SK-N-SH (cell line): ENCODE measurements around the gene IKZF2. TPM values are rescaled to one million over a fixed set of nuclear protein-coding genes. Genes with fewer than 3 reads are reported as not detected.

Source experiments
- CTCF ChIA-PET: fragments of 300-600, 350-600 bp; formaldehyde crosslinking; extraction: SDS; loops from one replicate; lab custom pipeline; 2021; lab: Yijun Ruan, JAX
- POLR2A ChIA-PET: fragments of 350-600 bp; sonication (Branson Sonifier 250); formaldehyde crosslinking; extraction: SDS; loops from one replicate; lab custom pipeline; 2020; ENCODE audit warnings: antibody characterized with exemption, inconsistent platforms; lab: Yijun Ruan, JAX
- DNase-seq: peaks from one replicate; pipeline ENCODE4 v3.0.0; 2012
- H2AFZ ChIP-seq: fragments of 200-600 bp; sonication (generic); 2 replicates; pipeline ENCODE4 v1.8.1; 2016; ENCODE audit warnings: antibody characterized with exemption, mild to moderate bottlenecking, low read depth
- H3F3A ChIP-seq: fragments of 200-600 bp; sonication (generic); replicated peaks from 2 replicates; pipeline ENCODE3; 2016; ENCODE audit warnings: antibody characterized with exemption, mild to moderate bottlenecking; ENCODE audit not compliant: insufficient read depth
- H3K27ac ChIP-seq, 2 experiments: fragments of 200-500 bp in 1 of 2; fragments of 200-600 bp in 1 of 2; sonication (Bioruptor generic) in 1 of 2; sonication (generic), shearing (Covaris generic) in 1 of 2; 2 replicates each; pipeline versions ENCODE4 v1.5.1 to v1.6.1; 2014 to 2016; ENCODE audit warnings: low read depth in 2 of 2, inconsistent platforms in 1 of 2, low read length in 1 of 2, mild to moderate bottlenecking in 1 of 2, mixed read lengths in 1 of 2
- H3K27me3 ChIP-seq: fragments of 200-600 bp; sonication (generic), shearing (Covaris generic); 2 replicates; pipeline ENCODE4 v1.6.1; 2016; ENCODE audit warnings: mixed run types; ENCODE audit not compliant: insufficient read depth
- H3K36me3 ChIP-seq, 2 experiments: fragments of 200-500 bp in 1 of 2; fragments of 200-600 bp in 1 of 2; sonication (Bioruptor generic) in 1 of 2; sonication (generic) in 1 of 2; replicated peaks in 1 of 2; 2 replicates each; pipeline versions ENCODE3 to v1.5.1; 2014 to 2016; ENCODE audit warnings: low read length in 1 of 2, mild to moderate bottlenecking in 1 of 2; ENCODE audit not compliant: insufficient read depth in 2 of 2, control insufficient read depth in 1 of 2
- H3K4me1 ChIP-seq, 2 experiments: fragments of 200-500 bp in 1 of 2; fragments of 200-600 bp in 1 of 2; sonication (Bioruptor generic) in 1 of 2; sonication (generic), shearing (Covaris generic) in 1 of 2; 2 replicates each; pipeline versions ENCODE4 v1.5.1 to v1.6.1; 2014 to 2016; ENCODE audit warnings: low read depth in 1 of 2, low read length in 1 of 2, mixed run types in 1 of 2; ENCODE audit not compliant: insufficient read depth in 2 of 2, control insufficient read depth in 1 of 2
- H3K4me2 ChIP-seq: fragments of 200-600 bp; sonication (generic), shearing (Covaris generic); 2 replicates; pipeline ENCODE4 v1.6.1; 2017; ENCODE audit warnings: mixed run types
- H3K4me3 ChIP-seq, 2 experiments: fragments of 200-500 bp in 1 of 2; fragments of 200-600 bp in 1 of 2; sonication (Bioruptor generic) in 1 of 2; sonication (generic), shearing (Covaris generic) in 1 of 2; 2 replicates each; pipeline versions ENCODE4 v1.5.1 to v1.8.1; 2014 to 2016; ENCODE audit warnings: low read depth in 2 of 2, inconsistent platforms in 1 of 2, low read length in 1 of 2, mild to moderate bottlenecking in 1 of 2, mixed read lengths in 1 of 2, moderate library complexity in 1 of 2
- H3K79me2 ChIP-seq: fragments of 200-600 bp; sonication (generic); 2 replicates; pipeline ENCODE4 v1.8.1; 2017; ENCODE audit warnings: mild to moderate bottlenecking; ENCODE audit not compliant: insufficient read depth
- H3K9ac ChIP-seq: fragments of 200-600 bp; sonication (generic); 2 replicates; pipeline ENCODE4 v1.6.1; 2017; ENCODE audit warnings: mixed run types
- H3K9me2 ChIP-seq: fragments of 200-600 bp; sonication (generic); 2 replicates; pipeline ENCODE4 v1.6.1; 2017; ENCODE audit warnings: mixed run types
- H3K9me3 ChIP-seq: fragments of 200-600 bp; sonication (generic); 2 replicates; pipeline ENCODE4 v1.6.1; 2017; ENCODE audit warnings: mixed run types, mild to moderate bottlenecking, moderate library complexity
- H4K20me1 ChIP-seq: fragments of 200-600 bp; sonication (generic); 2 replicates; pipeline ENCODE4 v1.6.1; 2017; ENCODE audit warnings: mild to moderate bottlenecking, mixed run types; ENCODE audit not compliant: insufficient read depth
- ELF1 ChIP-seq: IDR thresholded peaks from 2 replicates; pipeline ENCODE4 v1.4.0; 2012
- FOSL2 ChIP-seq: IDR thresholded peaks from 2 replicates; pipeline ENCODE4 v1.4.0; 2012; ENCODE audit warnings: low read depth, mild to moderate bottlenecking, moderate library complexity, borderline replicate concordance
- FOXM1 ChIP-seq: IDR thresholded peaks from 2 replicates; pipeline ENCODE4 v1.4.0; 2012; ENCODE audit warnings: low read depth, mild to moderate bottlenecking
- GATA2 ChIP-seq: sonication (generic); formaldehyde crosslinking; IDR thresholded peaks from 2 replicates; pipeline ENCODE4 v1.5.0; 2020; ENCODE audit warnings: mild to moderate bottlenecking, missing genetic modification reagents
- JUND ChIP-seq: IDR thresholded peaks from 2 replicates; pipeline ENCODE4 v1.4.0; 2012
- MEF2A ChIP-seq: IDR thresholded peaks from 2 replicates; pipeline ENCODE4 v1.4.0; 2012; ENCODE audit warnings: low read depth, borderline replicate concordance
- MXI1 ChIP-seq: IDR thresholded peaks from 2 replicates; pipeline ENCODE4 v1.6.1; 2012; ENCODE audit warnings: mild to moderate bottlenecking, low read depth, low read length, improper control_type of control experiment
- NRF1 ChIP-seq: IDR thresholded peaks from 2 replicates; pipeline ENCODE4 v1.6.1; 2012; ENCODE audit warnings: low read depth, mild to moderate bottlenecking, low read length
- PBX3 ChIP-seq: IDR thresholded peaks from 2 replicates; pipeline ENCODE4; 2012
- RCOR1 ChIP-seq: fragments of 150-350 bp; IDR thresholded peaks from 2 replicates; pipeline ENCODE4 v1.6.1; 2017; ENCODE audit warnings: antibody characterized with exemption, low read length
- RXRA ChIP-seq: IDR thresholded peaks from 2 replicates; pipeline ENCODE4 v1.4.0; 2012; ENCODE audit warnings: low read depth, mild to moderate bottlenecking, borderline replicate concordance
- TEAD4 ChIP-seq: IDR thresholded peaks from 2 replicates; pipeline ENCODE4 v1.4.0; 2012; ENCODE audit warnings: mild to moderate bottlenecking, borderline replicate concordance; ENCODE audit not compliant: insufficient read depth
- USF2 ChIP-seq: fragments of 150-350 bp; IDR thresholded peaks from 2 replicates; pipeline ENCODE4 v1.6.1; 2017; ENCODE audit warnings: antibody characterized with exemption, low read length, low read depth, borderline replicate concordance
- YY1 ChIP-seq: IDR thresholded peaks from 2 replicates; pipeline ENCODE4 v1.4.0; 2012; ENCODE audit warnings: low read depth, mild to moderate bottlenecking
- ZBTB33 ChIP-seq: IDR thresholded peaks from 2 replicates; pipeline ENCODE4 v1.4.0; 2012; ENCODE audit warnings: low read depth, borderline replicate concordance
- WGBS: methylation state at CpG from one replicate; pipeline ENCODE4 v1.1.6; 2017; ENCODE audit warnings: low lambda C conversion rate; 5-methylcytosine and 5-hydroxymethylcytosine counted together
- polyA plus RNA-seq, 3 experiments: library from polyadenylated mRNA; depleted of rRNA; stranded (reverse); fragments of >200 nt; gene quantifications; 2 replicates each; pipeline ENCODE4 v1.2.3, GENCODE V29; 2012

Gene IKZF2
- polyA plus RNA-seq, 1 of the 3 experiments (the other 2 are of a cell fraction), result 1.3 TPM

GRCh38 chr2:213147538-213147937 is 3.9 kb downstream of the IKZF2 start:
- Histone ChIP-seq H3K4me2 (no peak overlapping the region), H3K9me2 (no peaks in the 10 kb centered on the region), H3F3A (peaks cover 12% of the 10 kb centered on the region), H4K20me1 (no peaks in the 10 kb centered on the region), H3K9ac (no peak overlapping the region), H3K9me3 (no peaks in the 10 kb centered on the region), H3K4me1 (peaks cover 0 to 4% of the 10 kb centered on the region in 2 experiments; a peak in 3 of 4 replicates), H3K27ac (no peak overlapping the region), H3K4me3 (no peak overlapping the region), H3K79me2 (no peaks in the 10 kb centered on the region; the same call in 1 of the 2 replicates), H2AFZ (no peak overlapping the region), H3K27me3 (no peaks in the 10 kb centered on the region), H3K36me3 (peaks cover 0 to 7% of the 10 kb centered on the region in 2 experiments)
- DNase-seq, result no peak
- TF ChIP-seq ELF1 (no peak), PBX3 (no peak), MXI1 (no peak), NRF1 (no peak), GATA2 (no peak), FOSL2 (no peak), USF2 (no peak), TEAD4 (no peak), ZBTB33 (no peak), RXRA (no peak)
- CTCF ChIA-PET, result interaction anchor here (1.4 kb wide), 1 partner anchor 370 kb away, joined by 5 read pairs; no protein-coding TSS in a partner anchor
- POLR2A ChIA-PET, result no interaction called here
- 91% methylated on average over 2 of the region's 2 CpGs for WGBS

- Histone ChIP-seq H3K9ac (no peak overlapping the region), H2AFZ (no peak overlapping the region), H3K9me2 (no peaks in the 10 kb centered on the region), H3K27ac (no peak overlapping the region), H3K27me3 (no peaks in the 10 kb centered on the region), H4K20me1 (no peaks in the 10 kb centered on the region), H3K9me3 (no peaks in the 10 kb centered on the region), H3K36me3 (peaks cover 0 to 9% of the 10 kb centered on the region in 2 experiments), H3K79me2 (no peaks in the 10 kb centered on the region; the same call in 1 of the 2 replicates), H3K4me2 (no peak overlapping the region), H3F3A (peaks cover 1% of the 10 kb centered on the region), H3K4me3 (no peak overlapping the region), H3K4me1 (peaks cover 0 to 4% of the 10 kb centered on the region in 2 experiments; a peak in 3 of 4 replicates)
- TF ChIP-seq MEF2A, result no peak
- TF ChIP-seq RCOR1, result no peak
- TF ChIP-seq USF2, result no peak
- no peak for TF ChIP-seq ZBTB33
- TF ChIP-seq ELF1, result no peak
- no peak for TF ChIP-seq FOSL2
- TF ChIP-seq YY1, result no peak
- no peak for TF ChIP-seq RXRA
- no peak for TF ChIP-seq FOXM1
- no peak for TF ChIP-seq JUND
- WGBS, result 81% methylated on average over 1 of the region's 1 CpG
- ChIA-PET CTCF (interaction anchor here (1.0 kb wide), 1 partner anchor 89 kb away, joined by 3 read pairs; no protein-coding TSS in a partner anchor), POLR2A (no interaction called here)
- no peak for DNase-seq
Observed at GRCh38 chr2:213145715-213146242, 5.6 kb downstream of the IKZF2 start.
